ENCODE results near the gene TSPAN18. TPM values are rescaled to one million over a fixed set of nuclear protein-coding genes. Genes with fewer than 3 reads are reported as not detected.
A peak's percentile ranks its signal among the peaks of the same experiment; 100 is the strongest.

Gene TSPAN18
- total and polyA plus RNA-seq, 2 of the 8 experiments (the other 6 are each of a cell fraction or from before 2014, with no cell fraction given) = 5.2 to 10.2 TPM

GRCh38 chr11:44698252-44698912 is 28.4 kb upstream of the TSPAN18 start:
- H3K4me2 ChIP-seq (ENCODE audit: insufficient read depth in 1 of 2, low read depth in 2 of 2, low read length in 2 of 2) = no peak overlapping the region
- H2AFZ ChIP-seq (ENCODE audit: low read length) = no peak overlapping the region
- no peak overlapping the region for H4K91ac ChIP-seq (replicated peaks; ENCODE audit: insufficient read length, low read length)
- no peak overlapping the region for H2BK120ac ChIP-seq (replicated peaks; ENCODE audit: low read depth, low read length)
- H2BK15ac ChIP-seq (ENCODE audit: low read length) = no peak overlapping the region
- no peak overlapping the region for H3K27ac ChIP-seq (ENCODE audit: low read depth, low read length)
- no peaks in the 10 kb centered on the region; a peak in 1 of 7 replicates for H3K27me3 ChIP-seq (replicated peaks in 1 of 4; ENCODE audit: control insufficient read depth in 3 of 4, extremely low read depth in 1 of 4, insufficient read depth in 3 of 4, low read length in 3 of 4)
- no peaks in the 10 kb centered on the region for H3K79me2 ChIP-seq (ENCODE audit: control insufficient read depth in 1 of 2, insufficient read depth in 2 of 2, low read length in 2 of 2)
- H3K36me3 ChIP-seq (ENCODE audit: control insufficient read depth in 2 of 4, insufficient read depth in 4 of 4, low read length in 3 of 4) = no peaks in the 10 kb centered on the region
- no peak for DNase-seq (ENCODE audit: low read depth in 1 of 2, low spot score in 2 of 2)
- 0 out of 2 replicates have a peak overlapping the region, but pooled peaks have one; percentile 72 for H2BK20ac ChIP-seq (ENCODE audit: low read length)
- H3K23me2 ChIP-seq (ENCODE audit: low read depth, low read length) = no peaks in the 10 kb centered on the region
- ChIA-PET POLR2A (ENCODE audit: partially characterized antibody) (no interaction called here), CTCF (ENCODE audit: partially characterized antibody) (interaction anchor here (0.9 to 1.0 kb wide), 3 partner anchors 8 to 81 kb away, joined by 3 read pairs; no protein-coding TSS in a partner anchor)
- H2BK12ac ChIP-seq (ENCODE audit: low read depth, low read length) = no peak overlapping the region
- H3K18ac ChIP-seq (ENCODE audit: extremely low read depth, low read length) = no peak overlapping the region
- H3K4ac ChIP-seq (replicated peaks; ENCODE audit: insufficient read length, low read depth, low read length) = no peak overlapping the region
- 88% methylated on average over 13 of the region's 13 CpGs; no CpG with 5 or more reads in 1 of the 2 experiments for WGBS, 2 experiments (ENCODE audit: extremely low coverage in 1 of 2, insufficient coverage in 1 of 2, insufficient read length in 1 of 2, insufficient replicate concordance in 2 of 2, low coverage in 1 of 2, low lambda C conversion rate in 2 of 2, missing lambda C conversion rate in 1 of 2)
- H2AK5ac ChIP-seq (ENCODE audit: low read depth, low read length) = no peak overlapping the region
- H3K14ac ChIP-seq (ENCODE audit: insufficient read length) = no peak overlapping the region
- no peak overlapping the region for H3K4me3 ChIP-seq (ENCODE audit: extremely low read depth in 1 of 4, insufficient read depth in 2 of 4, low read depth in 3 of 4, low read length in 4 of 4)
- H3K79me1 ChIP-seq (ENCODE audit: low read depth, low read length) = no peaks in the 10 kb centered on the region
- no peak overlapping the region for H3K23ac ChIP-seq (ENCODE audit: insufficient read length)
- no peak overlapping the region for H3K9ac ChIP-seq (replicated peaks in 1 of 4; ENCODE audit: extremely low read depth in 1 of 4, low read depth in 3 of 4, low read length in 3 of 4)
- FAIRE-seq = no peak
- H3K56ac ChIP-seq (replicated peaks; ENCODE audit: insufficient read length, low read depth, low read length) = no peak overlapping the region
- no peaks in the 10 kb centered on the region; a peak in 2 of 7 replicates for H3K4me1 ChIP-seq (replicated peaks in 1 of 4; ENCODE audit: control insufficient read depth in 3 of 4, insufficient read depth in 4 of 4, low read length in 3 of 4)
- TF ChIP-seq NRF1 (IDR thresholded peaks at IDR 0.05; ENCODE audit: low read depth, low read length) (no peak), MAX (IDR thresholded peaks at IDR 0.05) (no peak), SP2 (IDR thresholded peaks at IDR 0.05; ENCODE audit: low read length) (no peak), EGR1 (IDR thresholded peaks at IDR 0.05; ENCODE audit: borderline replicate concordance, low read depth, low read length) (no peak), ATF3 (IDR thresholded peaks at IDR 0.05; ENCODE audit: insufficient read depth, low read depth, low read length) (no peak), RAD21 (IDR thresholded peaks at IDR 0.05 in 1 of 2, conservative IDR thresholded peaks at IDR 0.05 in 1 of 2; ENCODE audit: low read depth in 2 of 2, low read length in 2 of 2) (no peak), BACH1 (IDR thresholded peaks at IDR 0.05; ENCODE audit: low read length) (no peak), JUN (IDR thresholded peaks at IDR 0.05; ENCODE audit: low read depth, low read length) (no peak), CEBPB (IDR thresholded peaks at IDR 0.05; ENCODE audit: low read depth, low read length) (no peak), GTF2F1 (IDR thresholded peaks at IDR 0.05; ENCODE audit: borderline replicate concordance, low read depth, low read length) (no peak)
- no peak overlapping the region for H4K8ac ChIP-seq (ENCODE audit: extremely low read depth, insufficient read depth, low read length)
- H2BK5ac ChIP-seq (ENCODE audit: low read depth, low read length) = no peak overlapping the region
- H4K20me1 ChIP-seq (replicated peaks in 1 of 2; ENCODE audit: control insufficient read depth in 1 of 2, insufficient read depth in 2 of 2, low read length in 2 of 2) = no peaks in the 10 kb centered on the region
- no peak overlapping the region for H4K5ac ChIP-seq (ENCODE audit: insufficient read length, low read depth, low read length)
- no peaks in the 10 kb centered on the region for H3K9me3 ChIP-seq (ENCODE audit: insufficient read depth in 2 of 2, low read depth in 1 of 2, low read length in 1 of 2)
